Coronary artery (tissue), 2 donors: Measurements from ENCODE around the gene FALEC.
"Not testable (repeated sequence)": the region's sequence is repeated elsewhere in the genome, so short reads cannot be mapped to it uniquely, and the experiment has no call there.

Source experiments
- DNase-seq: peaks from one replicate; pipeline ENCODE4 v3.0.0-alpha.2; 2017; ENCODE audit warnings: low spot score
- H3K27ac ChIP-seq, 2 donors: fragments of 200-600 bp; sonication (generic); one replicate each; pipeline ENCODE4 v1.5.1; 2016 to 2019
- H3K4me3 ChIP-seq: fragments of 200-600 bp; sonication (generic); 2 replicates; pipeline ENCODE4 v1.5.1; 2016; ENCODE audit warnings: mild to moderate bottlenecking, moderate library complexity
- TF ChIP-seq, protein P1 (sequence below): fragments of 200-600 bp; sonication (generic); IDR thresholded peaks from one replicate; pipeline ENCODE4 v1.5.1; 2019; ENCODE audit warnings: antibody characterized with exemption

The FALEC gene

DNA sequence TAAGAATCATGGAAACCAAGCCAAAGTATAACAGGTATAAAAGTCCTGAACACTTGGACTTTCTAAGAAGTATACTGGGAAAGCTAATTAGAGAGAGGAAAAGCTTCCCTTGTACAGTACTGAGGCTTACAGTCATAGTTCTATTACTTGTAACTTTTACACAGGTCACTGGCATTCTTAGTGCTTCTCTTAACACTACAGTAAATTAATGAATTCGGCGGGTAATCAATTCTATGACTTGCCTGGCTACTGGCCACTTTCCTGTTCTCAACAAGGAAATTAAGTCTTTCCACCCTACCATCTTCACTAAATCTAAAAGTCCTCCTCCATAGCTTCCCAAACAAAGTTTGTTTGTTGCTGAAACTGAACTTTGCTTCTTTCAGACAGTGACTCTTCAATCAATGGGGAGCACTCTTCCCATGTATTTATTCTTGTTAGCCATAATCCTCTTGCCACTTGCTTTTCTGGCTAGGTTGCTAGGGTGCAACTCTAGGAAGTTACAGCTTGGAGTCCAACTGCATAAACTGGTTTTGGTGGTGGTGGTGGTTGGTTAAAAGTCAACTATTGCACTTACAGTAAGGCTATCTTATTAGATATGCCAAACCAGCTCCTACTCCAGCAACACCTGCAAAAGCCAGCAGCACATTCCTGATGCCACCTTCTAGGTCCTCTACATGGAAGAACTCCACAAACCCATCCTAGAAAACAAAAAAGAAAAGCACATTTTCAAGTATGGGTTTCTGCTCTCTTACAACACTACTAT lies 61.4 kb downstream of the FALEC start:
- Histone ChIP-seq H3K27ac (peak overlapping the region; percentile 98 to 99), H3K4me3 (peak overlapping the region; percentile 87)
- TF ChIP-seq, protein P1, sequence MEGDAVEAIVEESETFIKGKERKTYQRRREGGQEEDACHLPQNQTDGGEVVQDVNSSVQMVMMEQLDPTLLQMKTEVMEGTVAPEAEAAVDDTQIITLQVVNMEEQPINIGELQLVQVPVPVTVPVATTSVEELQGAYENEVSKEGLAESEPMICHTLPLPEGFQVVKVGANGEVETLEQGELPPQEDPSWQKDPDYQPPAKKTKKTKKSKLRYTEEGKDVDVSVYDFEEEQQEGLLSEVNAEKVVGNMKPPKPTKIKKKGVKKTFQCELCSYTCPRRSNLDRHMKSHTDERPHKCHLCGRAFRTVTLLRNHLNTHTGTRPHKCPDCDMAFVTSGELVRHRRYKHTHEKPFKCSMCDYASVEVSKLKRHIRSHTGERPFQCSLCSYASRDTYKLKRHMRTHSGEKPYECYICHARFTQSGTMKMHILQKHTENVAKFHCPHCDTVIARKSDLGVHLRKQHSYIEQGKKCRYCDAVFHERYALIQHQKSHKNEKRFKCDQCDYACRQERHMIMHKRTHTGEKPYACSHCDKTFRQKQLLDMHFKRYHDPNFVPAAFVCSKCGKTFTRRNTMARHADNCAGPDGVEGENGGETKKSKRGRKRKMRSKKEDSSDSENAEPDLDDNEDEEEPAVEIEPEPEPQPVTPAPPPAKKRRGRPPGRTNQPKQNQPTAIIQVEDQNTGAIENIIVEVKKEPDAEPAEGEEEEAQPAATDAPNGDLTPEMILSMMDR = no peak
- DNase-seq = no peak

DNA sequence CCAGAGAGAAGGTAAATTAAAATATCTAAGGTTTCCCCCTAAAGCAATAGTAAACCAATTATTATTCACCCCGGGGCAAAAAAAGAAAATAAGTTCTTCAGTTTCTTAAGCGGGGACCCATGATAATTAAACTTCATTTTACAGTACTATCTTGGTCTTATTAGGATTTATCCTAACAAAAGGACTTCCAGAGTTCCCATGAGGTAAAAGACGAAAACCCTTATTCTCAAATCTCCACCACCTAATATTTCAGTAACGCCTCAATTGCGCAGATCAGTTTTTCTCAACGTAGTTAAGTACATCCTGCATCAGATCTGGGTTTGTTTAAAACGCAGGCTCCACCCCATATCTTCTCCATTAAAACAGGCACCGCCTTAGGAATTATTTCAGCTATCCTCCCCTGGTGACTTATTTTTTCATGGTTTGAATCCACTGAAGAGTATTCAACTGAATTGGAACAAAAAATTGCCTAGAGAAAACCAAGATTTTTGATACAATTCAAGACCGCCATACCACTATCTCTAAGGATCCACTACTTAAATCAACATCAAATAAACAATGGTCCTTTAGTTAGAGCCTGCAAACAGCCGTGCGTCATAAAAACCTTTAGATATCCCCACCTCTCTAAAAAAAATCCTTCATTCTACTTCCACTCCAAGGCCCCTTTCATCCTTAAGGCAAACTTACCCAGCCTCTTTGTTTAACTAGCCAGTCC lies 62.2 kb downstream of the FALEC start:
- DNase-seq = no peak
- H3K4me3 ChIP-seq = peak overlapping the region; percentile 87
- TF ChIP-seq, protein P1 = no peak
- peak overlapping the region; percentile 98 to 99 for H3K27ac ChIP-seq

DNA sequence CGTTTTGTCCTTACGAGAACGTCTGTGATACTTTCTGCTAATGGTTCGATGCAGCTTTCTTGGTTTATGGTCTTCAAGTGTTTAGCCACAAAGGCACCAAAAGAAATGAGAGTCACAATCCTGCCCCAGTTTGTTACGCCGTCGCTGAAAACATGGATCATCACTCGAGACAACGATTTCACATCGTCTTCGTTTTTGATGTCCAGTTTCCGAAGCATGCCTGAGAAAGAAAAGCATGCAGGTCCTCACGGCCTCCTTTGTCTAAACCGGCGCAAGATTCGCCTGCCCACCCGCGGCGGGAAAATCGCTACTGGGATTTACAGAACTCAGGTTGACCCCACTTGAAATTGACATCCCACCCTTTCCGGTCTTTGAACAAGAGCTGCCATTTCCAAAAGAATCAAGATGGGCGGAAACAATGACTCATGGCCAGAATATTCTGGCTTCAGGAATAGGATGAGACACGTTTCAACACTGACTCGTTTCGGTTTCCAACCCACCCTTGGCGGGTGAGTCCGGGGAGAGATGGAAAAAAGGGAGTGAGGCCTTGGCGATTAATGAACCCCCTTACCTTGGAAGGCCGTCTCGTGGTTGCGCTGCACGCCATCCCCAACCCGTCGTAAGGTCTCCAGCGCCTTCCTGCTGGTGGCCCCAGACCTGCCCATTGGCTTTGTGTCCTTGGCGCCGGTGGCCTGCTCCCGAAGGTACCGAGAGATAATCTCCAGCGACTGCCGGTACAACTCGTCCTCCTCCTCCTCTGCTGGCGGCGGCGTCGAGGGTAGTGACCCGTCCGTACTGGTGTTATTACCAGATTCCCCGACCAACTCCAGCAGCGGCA lies 62.9 kb downstream of the FALEC start:
- peak; percentile 85 for DNase-seq
- TF ChIP-seq, protein P1 = no peak
- Histone ChIP-seq H3K27ac (peak overlapping the region; percentile 98 to 99), H3K4me3 (peak overlapping the region; percentile 87)

DNA sequence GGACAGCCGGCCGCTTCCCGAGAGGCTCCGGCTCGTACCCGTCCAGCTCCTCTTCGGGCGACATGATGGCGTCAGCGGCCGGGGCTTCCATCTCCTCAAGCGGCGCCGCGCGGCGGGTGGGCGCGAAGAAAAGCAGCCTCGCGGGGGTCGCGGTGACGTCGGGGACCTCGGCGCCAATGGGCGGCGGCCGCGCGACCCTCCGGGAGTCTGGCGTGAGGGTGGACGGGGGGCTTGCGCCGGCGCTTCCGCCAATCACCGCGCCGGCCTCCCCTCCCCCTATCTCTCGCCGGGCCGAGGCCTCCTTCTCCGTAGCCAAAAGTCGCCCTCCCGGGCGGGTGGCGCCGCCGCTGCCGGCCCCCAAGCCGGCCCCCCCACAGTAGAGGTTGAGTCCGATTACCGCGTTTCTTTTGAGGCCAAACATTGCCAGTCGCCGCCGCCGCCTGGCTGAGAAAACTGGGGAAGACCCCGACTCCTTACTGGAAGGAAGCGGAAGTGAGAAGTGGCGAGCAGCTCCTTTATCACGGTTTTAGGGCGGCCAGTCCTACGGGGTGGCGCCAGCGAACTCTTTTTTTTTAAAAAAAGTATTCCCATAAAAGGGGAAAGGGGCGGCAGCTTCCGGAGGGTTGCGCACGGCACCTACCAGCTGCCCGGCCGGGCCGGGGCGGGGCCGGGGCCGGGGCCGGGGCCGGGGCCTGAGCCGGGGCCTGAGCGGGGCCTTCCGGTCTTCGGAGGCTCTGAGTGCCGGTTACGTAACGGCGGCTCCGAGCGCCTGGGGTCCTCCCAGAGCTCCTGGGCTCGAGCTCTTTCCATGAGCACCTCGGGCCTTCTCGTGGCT lies 63.8 kb downstream of the FALEC start, which contains the start of gene MCL1:
TSS of gene MCL1 (minus strand) at position 501 of the 835 bp plus-strand sequence. CDS start at position 421, 80 bp downstream.
- peak within 1 kb of the TSS; percentile 87 for H3K4me3 ChIP-seq
- peak; percentile 97 for DNase-seq

DNA sequence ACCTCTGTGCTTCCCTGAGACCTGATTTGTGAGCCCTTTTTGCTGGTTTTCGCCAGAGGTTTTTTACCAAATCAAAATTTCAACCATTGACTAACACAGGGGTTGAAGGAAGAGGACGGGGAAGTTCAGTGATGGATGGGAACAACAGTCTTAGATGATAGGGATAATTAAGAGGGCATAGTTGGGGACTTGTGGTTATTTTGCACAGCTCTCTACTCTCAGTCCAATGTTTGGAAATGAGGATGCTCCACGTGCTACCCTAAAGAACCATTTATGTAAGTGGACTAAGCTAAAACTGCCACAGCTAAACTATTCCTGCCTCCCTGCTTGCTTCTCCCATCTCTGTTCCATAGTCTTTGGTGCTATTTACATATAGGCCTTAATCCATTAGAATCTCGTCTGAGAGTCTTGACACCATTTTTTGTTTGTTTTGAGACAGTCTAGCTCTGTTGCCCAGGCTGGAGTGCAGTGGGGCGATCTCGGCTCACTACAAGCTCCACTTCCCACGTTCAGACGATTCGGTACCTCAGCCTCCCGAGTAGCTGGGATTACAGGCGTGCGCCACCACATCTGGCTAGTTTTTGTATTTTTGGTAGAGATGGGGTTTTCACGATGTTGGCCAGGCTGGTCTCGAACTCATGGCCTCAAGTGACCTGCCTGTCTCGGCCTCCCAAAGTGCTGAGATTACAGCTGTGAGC lies 64.5 kb downstream of the FALEC start:
- peak; percentile 73 for DNase-seq
- H3K4me3 ChIP-seq = peak overlapping the region; percentile 87
- TF ChIP-seq, protein P1 = no peak

More for the DNA sequence above, 63.8 kb downstream of the FALEC start, which contains the start of gene MCL1:
- H3K27ac ChIP-seq = peak within 1 kb of the TSS; percentile 98 to 99
- TF ChIP-seq, protein P1 = no peak

GRCh38 chr1:150580966-150581365 lies 65.4 kb downstream of the FALEC start:
- DNase-seq, H3K4me3 ChIP-seq: not testable (repeated sequence)
- H3K27ac ChIP-seq = peak overlapping the region in 1 of 2 donors; percentile 88

More for the DNA sequence above, 64.5 kb downstream of the FALEC start:
- peak overlapping the region; percentile 88 to 99 for H3K27ac ChIP-seq

- DNase-seq, H3K4me3 ChIP-seq, H3K27ac ChIP-seq: not testable (repeated sequence)
Observed at GRCh38 chr1:150581437-150581836, 65.9 kb downstream of the FALEC start.

GRCh38 chr1:150581962-150582361 lies 66.4 kb downstream of the FALEC start:
- not testable (repeated sequence) for DNase-seq, H3K27ac ChIP-seq, H3K4me3 ChIP-seq
